ENCODE results near the gene COL9A1.

COL9A1 gene

DNA sequence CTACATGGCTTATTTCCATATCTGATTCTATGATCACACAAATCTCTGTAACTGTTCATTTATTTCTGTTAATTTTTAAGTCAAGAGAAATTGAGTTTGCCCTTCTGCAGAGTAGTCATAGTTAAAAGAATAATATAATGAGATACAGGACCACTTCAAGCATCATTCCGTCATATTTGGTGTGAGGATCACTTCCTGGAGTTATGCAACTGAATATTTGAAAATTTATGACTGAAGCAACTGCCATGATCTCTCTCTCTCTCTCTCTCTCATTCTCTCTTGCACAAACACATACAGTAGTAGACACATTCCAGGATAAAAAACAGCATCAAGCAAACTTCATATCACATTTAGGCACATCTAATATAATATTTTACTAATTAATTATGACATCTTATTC lies 116.4 kb downstream of the COL9A1 start:
- H3K27ac ChIP-seq (ENCODE audit: low read length): no peak overlapping the region
- H3K36me3 ChIP-seq (ENCODE audit: insufficient read depth, low read depth, low read length): no peaks in the 10 kb centered on the region
- no peaks in the 10 kb centered on the region for H3K9me3 ChIP-seq (ENCODE audit: insufficient read depth, low read depth, low read length)
- no peak overlapping the region for H3K4me3 ChIP-seq (ENCODE audit: low read length)
- no peak overlapping the region for H3K9ac ChIP-seq (ENCODE audit: low read depth, low read length)
- H3K4me1 ChIP-seq (ENCODE audit: insufficient read depth, low read length): no peaks in the 10 kb centered on the region
- H3K27me3 ChIP-seq (ENCODE audit: insufficient read depth, low read length): no peaks in the 10 kb centered on the region

DNA sequence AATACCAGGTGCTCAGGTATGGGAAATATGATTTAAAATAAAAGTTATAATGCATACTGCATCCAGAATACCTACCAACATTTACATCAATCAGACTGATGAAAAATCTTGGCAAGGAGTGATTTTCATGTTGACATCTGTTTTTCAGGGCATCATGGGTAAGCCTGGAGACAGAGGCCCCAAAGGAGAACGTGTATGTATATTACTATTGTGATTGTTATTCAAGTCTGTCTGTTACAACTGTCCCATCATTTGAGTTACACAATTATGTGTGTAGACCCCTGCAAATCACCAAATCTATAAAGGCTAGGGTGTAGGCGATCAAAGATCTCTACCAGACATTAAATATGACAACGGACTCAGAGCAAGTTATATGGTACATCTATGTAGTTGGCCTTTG lies 118.2 kb downstream of the COL9A1 start:
- H3K9ac ChIP-seq (ENCODE audit: low read depth, low read length): no peak overlapping the region
- H3K27ac ChIP-seq (ENCODE audit: low read length): no peak overlapping the region
- no peaks in the 10 kb centered on the region for H3K4me1 ChIP-seq (ENCODE audit: insufficient read depth, low read length)
- no peak overlapping the region for H3K4me3 ChIP-seq (ENCODE audit: low read length)
- H3K9me3 ChIP-seq (ENCODE audit: insufficient read depth, low read depth, low read length): no peaks in the 10 kb centered on the region
- no peaks in the 10 kb centered on the region for H3K27me3 ChIP-seq (ENCODE audit: insufficient read depth, low read length)
- no peaks in the 10 kb centered on the region for H3K36me3 ChIP-seq (ENCODE audit: insufficient read depth, low read depth, low read length)

DNA sequence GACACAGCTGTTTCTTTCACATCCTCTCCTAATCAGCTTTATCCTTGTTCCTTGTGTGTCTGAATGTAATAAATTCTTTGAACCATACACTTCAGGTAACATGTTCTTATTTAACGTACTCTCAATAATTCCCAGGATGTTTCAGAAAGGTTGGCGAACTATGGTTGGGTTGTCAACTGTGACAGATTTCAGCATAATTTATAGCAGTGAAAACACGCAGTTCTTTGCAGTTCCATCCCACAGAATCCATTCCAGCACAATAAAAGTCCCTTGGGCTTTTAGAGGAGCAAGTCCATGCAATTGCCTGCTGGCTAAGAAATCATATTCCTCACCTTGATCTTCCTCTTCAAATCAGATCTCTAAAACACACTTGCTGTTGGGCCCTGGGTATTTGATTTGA lies 119.3 kb downstream of the COL9A1 start:
- H3K27me3 ChIP-seq (ENCODE audit: insufficient read depth, low read length): no peaks in the 10 kb centered on the region
- H3K36me3 ChIP-seq (ENCODE audit: insufficient read depth, low read depth, low read length): no peaks in the 10 kb centered on the region
- no peak overlapping the region for H3K27ac ChIP-seq (ENCODE audit: low read length)
- no peak overlapping the region for H3K9ac ChIP-seq (ENCODE audit: low read depth, low read length)
- H3K9me3 ChIP-seq (ENCODE audit: insufficient read depth, low read depth, low read length): no peaks in the 10 kb centered on the region
- no peak overlapping the region for H3K4me3 ChIP-seq (ENCODE audit: low read length)
- H3K4me1 ChIP-seq (ENCODE audit: insufficient read depth, low read length): no peaks in the 10 kb centered on the region

DNA sequence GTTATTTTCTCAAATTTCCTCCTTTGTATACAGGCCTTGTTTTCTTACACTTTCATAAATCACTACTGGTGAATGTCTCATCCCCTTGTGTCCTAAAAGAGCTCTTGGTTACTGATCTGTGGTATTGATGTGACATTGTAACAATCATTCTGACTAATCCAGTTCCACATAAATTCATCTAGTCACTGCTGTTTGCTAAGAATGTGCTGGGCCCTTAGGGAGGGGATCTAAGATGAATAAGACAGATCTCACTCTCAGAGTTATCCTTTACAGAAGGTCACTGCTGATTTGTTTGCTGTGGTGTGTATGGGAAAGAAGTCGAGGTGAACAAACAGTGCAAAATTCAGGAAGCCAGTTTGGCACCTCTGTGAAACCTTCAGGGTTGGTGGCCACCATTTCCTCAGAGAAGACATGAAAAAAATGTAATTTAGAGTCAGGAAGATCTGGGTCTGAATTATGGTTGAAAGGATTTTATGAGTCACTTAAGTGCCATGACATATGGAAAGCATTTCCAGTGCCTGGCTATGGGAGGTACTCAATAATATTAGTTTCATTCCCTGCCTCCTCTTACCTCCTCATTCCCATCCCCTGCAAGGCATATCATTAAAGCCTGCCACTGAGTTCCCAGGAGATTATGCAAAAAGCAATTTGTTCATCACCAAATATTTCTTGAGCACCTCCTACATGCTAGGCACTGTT lies 121.8 kb downstream of the COL9A1 start:
- no peaks in the 10 kb centered on the region for H3K9me3 ChIP-seq (ENCODE audit: insufficient read depth, low read depth, low read length)
- H3K4me3 ChIP-seq (ENCODE audit: low read length): no peak overlapping the region
- no peaks in the 10 kb centered on the region for H3K36me3 ChIP-seq (ENCODE audit: insufficient read depth, low read depth, low read length)
- H3K27ac ChIP-seq (ENCODE audit: low read length): no peak overlapping the region
- no peaks in the 10 kb centered on the region for H3K27me3 ChIP-seq (ENCODE audit: insufficient read depth, low read length)
- H3K4me1 ChIP-seq (ENCODE audit: insufficient read depth, low read length): no peaks in the 10 kb centered on the region
- no peak overlapping the region for H3K9ac ChIP-seq (ENCODE audit: low read depth, low read length)

DNA sequence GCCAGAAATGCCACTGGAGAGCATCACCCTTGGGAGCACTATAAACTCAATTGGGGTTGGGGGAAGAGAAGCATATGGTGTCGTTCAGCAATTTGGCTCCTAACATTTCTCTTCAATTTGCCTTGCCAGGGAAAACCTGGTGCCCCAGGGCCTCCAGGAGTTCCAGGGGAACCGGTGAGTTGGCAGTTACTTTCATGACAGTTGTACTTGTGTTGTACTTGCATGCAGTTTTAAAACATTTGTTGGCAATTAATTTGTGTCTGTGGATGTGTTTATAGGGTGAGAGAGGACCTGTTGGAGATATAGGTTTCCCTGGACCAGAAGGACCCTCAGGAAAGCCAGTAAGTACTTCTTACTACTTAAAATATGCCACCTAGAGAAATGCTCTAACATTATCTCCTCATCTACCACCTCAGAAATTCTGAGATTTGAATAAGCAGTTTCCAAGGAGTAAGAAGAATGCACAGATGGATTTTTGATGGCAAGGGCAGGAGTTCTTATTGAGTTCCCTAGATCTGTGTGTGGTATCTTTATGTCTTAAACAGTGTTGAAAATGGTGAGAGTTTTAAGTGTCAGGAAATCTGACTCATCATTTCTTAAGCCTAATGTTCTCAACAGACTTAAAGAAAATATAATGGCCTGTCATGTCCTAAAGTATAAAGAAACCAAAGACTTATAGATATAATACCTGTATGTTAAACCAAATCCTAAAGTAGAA lies 122.5 kb downstream of the COL9A1 start:
- H3K27me3 ChIP-seq (ENCODE audit: insufficient read depth, low read length): no peaks in the 10 kb centered on the region
- no peak overlapping the region for H3K4me3 ChIP-seq (ENCODE audit: low read length)
- H3K9ac ChIP-seq (ENCODE audit: low read depth, low read length): no peak overlapping the region
- H3K27ac ChIP-seq (ENCODE audit: low read length): no peak overlapping the region
- no peaks in the 10 kb centered on the region for H3K36me3 ChIP-seq (ENCODE audit: insufficient read depth, low read depth, low read length)
- H3K4me1 ChIP-seq (ENCODE audit: insufficient read depth, low read length): no peaks in the 10 kb centered on the region
- no peaks in the 10 kb centered on the region for H3K9me3 ChIP-seq (ENCODE audit: insufficient read depth, low read depth, low read length)

DNA sequence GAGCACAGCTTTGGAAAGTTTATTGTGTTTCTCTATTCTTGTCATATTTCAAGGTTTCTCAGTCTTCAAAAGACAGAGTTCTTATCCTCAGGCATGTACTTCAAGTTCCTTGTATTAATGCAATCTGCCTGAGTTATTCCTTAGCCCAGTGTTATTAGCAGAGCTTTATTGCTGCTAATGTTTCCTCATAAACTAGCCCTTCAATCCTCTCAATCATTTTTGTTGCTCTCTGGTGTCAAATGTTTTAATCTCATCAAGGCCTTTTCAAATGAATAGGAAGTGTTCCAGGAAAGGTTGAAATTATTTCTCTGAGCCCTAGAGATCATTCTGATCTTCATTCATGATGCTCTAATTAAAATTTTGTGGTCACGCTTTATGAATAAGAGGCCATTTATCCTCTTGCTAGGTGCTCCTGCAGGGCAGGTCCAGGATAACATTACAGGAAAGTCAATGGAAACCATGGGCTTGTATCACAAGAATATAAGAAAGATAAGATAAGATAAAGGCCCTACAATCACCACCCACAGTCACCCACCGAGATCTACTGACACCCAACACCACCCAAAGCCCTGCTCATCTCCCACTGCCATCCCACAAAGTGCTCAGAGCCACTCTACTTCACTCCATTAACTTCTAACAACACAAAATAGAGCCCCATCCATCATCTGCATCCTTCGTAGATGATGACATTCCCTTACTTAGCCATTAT lies 125.9 kb downstream of the COL9A1 start:
- Histone ChIP-seq H3K27me3 (ENCODE audit: insufficient read depth, low read length) (no peaks in the 10 kb centered on the region), H3K4me1 (ENCODE audit: insufficient read depth, low read length) (no peaks in the 10 kb centered on the region), H3K4me3 (ENCODE audit: low read length) (no peak overlapping the region), H3K27ac (ENCODE audit: low read length) (no peak overlapping the region), H3K9ac (ENCODE audit: low read depth, low read length) (no peak overlapping the region), H3K9me3 (ENCODE audit: insufficient read depth, low read depth, low read length) (no peaks in the 10 kb centered on the region), H3K36me3 (ENCODE audit: insufficient read depth, low read depth, low read length) (no peaks in the 10 kb centered on the region)

DNA sequence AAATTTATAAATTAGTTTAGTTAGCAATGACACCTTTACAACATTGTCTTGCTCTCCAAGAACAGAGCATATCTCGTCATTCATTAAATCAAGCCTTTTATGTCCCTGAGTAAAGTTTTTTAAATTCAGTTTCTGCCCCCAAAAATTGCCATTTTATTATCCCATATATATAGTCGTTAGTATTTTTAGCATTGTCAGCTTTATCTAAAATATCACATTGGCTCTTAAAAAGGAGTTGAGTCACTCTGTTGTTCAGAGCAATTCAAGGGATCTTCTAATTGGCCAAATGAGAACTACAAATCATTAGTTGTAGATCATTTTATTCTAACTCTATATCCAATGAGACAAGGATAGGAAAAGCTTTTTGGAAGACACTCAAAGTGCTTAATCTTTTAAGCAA lies 127.1 kb downstream of the COL9A1 start:
- no peaks in the 10 kb centered on the region for H3K36me3 ChIP-seq (ENCODE audit: insufficient read depth, low read depth, low read length)
- no peaks in the 10 kb centered on the region for H3K4me1 ChIP-seq (ENCODE audit: insufficient read depth, low read length)

DNA sequence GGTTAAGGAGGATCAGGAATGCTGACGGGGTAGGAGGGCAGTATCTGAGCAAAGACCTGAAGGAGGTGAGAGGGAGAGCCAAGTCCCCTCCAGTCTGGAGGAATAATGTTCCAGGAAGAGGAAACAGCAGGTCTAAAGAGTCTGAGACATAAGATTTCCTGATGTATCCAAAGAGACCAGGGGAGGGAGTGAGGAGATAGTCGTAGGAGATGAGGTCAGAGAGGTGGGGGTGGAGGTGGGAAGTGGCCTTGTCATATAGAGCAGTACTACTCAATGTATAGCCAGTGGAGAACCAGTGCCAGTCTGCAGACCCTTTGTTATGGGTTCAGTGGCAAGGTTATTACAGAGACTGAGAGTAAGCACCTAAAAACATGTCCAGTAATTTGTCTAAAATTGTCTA lies 130.6 kb downstream of the COL9A1 start:
- H3K27me3 ChIP-seq (ENCODE audit: insufficient read depth, low read length): no peaks in the 10 kb centered on the region
- H3K27ac ChIP-seq (ENCODE audit: low read length): no peak overlapping the region
- H3K4me3 ChIP-seq (ENCODE audit: low read length): no peak overlapping the region
- no peaks in the 10 kb centered on the region for H3K36me3 ChIP-seq (ENCODE audit: insufficient read depth, low read depth, low read length)
- no peak overlapping the region for H3K9ac ChIP-seq (ENCODE audit: low read depth, low read length)
- no peaks in the 10 kb centered on the region for H3K9me3 ChIP-seq (ENCODE audit: insufficient read depth, low read depth, low read length)
- no peaks in the 10 kb centered on the region for H3K4me1 ChIP-seq (ENCODE audit: insufficient read depth, low read length)

More for the DNA sequence above, 127.1 kb downstream of the COL9A1 start:
- Histone ChIP-seq H3K4me3 (ENCODE audit: low read length) (no peak overlapping the region), H3K9me3 (ENCODE audit: insufficient read depth, low read depth, low read length) (no peaks in the 10 kb centered on the region), H3K27me3 (ENCODE audit: insufficient read depth, low read length) (no peaks in the 10 kb centered on the region), H3K27ac (ENCODE audit: low read length) (no peak overlapping the region), H3K9ac (ENCODE audit: low read depth, low read length) (no peak overlapping the region)

DNA sequence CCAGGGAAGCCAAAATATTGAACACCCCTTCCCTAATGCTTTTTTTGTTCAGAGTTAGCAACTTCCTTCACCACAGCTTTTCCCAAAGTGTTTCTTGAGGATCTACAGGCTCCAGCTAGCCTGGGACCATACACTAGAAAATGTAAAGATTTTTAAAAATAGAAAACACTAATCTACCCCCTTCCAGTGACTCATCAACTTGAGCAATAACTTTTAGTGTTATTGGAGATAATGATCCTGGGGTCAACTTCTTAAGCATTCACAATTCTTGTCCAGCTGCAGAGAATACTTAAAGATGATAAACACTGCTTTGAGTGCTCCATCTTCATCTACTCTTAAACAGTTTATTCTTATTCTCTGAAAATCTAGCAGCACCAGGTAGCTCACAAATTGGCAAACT lies 131.6 kb downstream of the COL9A1 start:
- Histone ChIP-seq H3K27ac (ENCODE audit: low read length) (no peak overlapping the region), H3K9ac (ENCODE audit: low read depth, low read length) (no peak overlapping the region), H3K4me3 (ENCODE audit: low read length) (no peak overlapping the region), H3K4me1 (ENCODE audit: insufficient read depth, low read length) (no peaks in the 10 kb centered on the region), H3K36me3 (ENCODE audit: insufficient read depth, low read depth, low read length) (no peaks in the 10 kb centered on the region), H3K27me3 (ENCODE audit: insufficient read depth, low read length) (no peaks in the 10 kb centered on the region), H3K9me3 (ENCODE audit: insufficient read depth, low read depth, low read length) (no peaks in the 10 kb centered on the region)

DNA sequence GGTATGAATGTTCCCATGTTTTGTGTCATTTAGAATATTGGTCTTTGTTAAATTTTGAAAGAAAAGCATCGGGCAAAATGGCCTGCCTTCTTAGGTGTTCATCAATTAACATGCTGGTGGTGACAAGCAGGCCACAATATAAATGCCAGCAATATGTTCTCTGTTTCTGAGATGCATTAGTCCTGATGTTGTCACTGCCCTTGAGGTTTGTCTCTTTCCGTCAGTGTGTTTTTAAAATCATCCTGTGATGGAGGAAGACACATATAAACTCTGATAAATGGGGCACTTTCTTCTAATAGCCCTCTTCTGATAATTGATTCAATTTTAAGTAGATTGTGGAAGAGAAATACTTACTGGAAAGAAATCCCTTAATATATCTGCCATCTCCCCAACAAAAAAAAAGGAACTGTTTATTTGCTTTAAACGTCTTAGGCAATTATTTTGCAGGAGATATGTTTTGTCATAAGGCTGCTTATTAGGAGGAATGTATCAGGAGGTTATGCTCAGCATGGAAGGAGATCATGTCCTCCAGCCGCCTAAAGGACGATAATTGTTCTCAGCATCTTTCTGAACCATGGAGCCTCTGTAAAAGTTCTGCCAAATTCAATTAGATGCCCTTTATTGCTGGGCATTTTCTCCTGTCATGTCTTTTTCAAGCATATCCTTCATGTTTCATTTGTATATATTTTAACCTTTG lies 134.1 kb downstream of the COL9A1 start:
- Histone ChIP-seq H3K36me3 (ENCODE audit: insufficient read depth, low read depth, low read length) (no peaks in the 10 kb centered on the region), H3K4me1 (ENCODE audit: insufficient read depth, low read length) (no peaks in the 10 kb centered on the region), H3K9ac (ENCODE audit: low read depth, low read length) (no peak overlapping the region), H3K27ac (ENCODE audit: low read length) (no peak overlapping the region), H3K9me3 (ENCODE audit: insufficient read depth, low read depth, low read length) (no peaks in the 10 kb centered on the region), H3K27me3 (ENCODE audit: insufficient read depth, low read length) (no peaks in the 10 kb centered on the region), H3K4me3 (ENCODE audit: low read length) (no peak overlapping the region)

Data from iPS-20b (cell line).